HG03457 (cell line): ENCODE data around the gene ELF4.
A peak's percentile ranks its signal among the peaks of the same experiment; 100 is the strongest.
"Not testable (repeated sequence)": the region's sequence is repeated elsewhere in the genome, so short reads cannot be mapped to it uniquely, and the experiment has no call there.

ENCODE experiments used
- ATAC-seq: cut with Tn5 transposase; IDR thresholded peaks from one replicate; pipeline ENCODE4 v1.9.1; 2021; ENCODE audit warnings: moderate number of reproducible peaks; ENCODE audit not compliant: unreplicated experiment

ELF4 gene

GRCh38 chrX:130115119-130115885 is 5.0 kb upstream of the ELF4 start:
- not testable (repeated sequence) for ATAC-seq

- ATAC-seq: no peak
These were observed 3.9 kb upstream of the ELF4 start for GRCh38 chrX:130114141-130114588.

GRCh38 chrX:130111220-130112154 is 1.2 kb upstream of the ELF4 start:
- no peak for ATAC-seq

DNA sequence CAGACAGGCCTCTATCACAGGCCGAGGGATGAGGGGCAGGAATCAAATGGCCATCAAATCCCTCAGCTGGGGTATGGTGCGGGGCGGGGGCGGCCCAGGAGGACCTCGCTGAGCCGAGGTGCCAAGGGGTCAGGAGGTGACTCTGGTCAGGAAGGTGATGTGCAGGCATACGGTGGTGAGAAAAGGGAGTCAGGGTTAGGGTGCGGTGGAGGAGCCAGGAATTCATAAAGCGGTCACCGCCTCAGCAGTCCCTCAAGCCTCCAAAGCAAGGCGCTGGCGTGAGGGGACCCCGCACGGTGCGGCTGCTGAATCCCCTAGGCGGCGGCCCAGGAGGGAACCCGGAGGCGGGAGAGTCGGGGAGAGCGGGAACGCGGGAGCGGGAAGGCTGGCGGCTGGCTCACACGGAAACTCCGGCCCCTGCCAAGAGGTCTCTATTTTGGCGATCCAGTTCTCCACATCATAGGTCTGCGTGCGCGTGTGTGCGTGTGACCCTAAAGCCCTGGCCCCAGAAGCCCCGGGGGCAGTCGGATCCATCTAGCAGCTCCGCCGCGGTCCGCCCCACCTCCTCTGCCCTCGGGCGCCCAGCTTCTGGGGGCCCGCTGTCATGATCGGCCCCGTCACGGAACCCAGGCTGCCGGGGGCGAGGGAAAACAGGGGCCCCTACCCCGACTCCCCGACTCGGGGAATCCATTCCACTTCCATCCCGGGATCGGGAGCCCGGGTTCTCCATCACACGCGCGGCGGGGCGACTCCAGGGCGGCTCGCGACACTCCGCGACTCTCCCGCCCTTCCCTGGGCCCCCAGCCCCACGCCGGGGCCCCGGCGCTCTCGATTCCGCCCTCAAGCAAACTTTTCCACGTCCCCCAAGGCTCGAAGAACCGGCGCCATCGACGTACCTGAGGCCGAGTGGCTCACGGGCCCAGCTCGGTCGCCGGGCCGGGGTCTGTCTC is 593 bp downstream of the ELF4 start:
- no peak for ATAC-seq

DNA sequence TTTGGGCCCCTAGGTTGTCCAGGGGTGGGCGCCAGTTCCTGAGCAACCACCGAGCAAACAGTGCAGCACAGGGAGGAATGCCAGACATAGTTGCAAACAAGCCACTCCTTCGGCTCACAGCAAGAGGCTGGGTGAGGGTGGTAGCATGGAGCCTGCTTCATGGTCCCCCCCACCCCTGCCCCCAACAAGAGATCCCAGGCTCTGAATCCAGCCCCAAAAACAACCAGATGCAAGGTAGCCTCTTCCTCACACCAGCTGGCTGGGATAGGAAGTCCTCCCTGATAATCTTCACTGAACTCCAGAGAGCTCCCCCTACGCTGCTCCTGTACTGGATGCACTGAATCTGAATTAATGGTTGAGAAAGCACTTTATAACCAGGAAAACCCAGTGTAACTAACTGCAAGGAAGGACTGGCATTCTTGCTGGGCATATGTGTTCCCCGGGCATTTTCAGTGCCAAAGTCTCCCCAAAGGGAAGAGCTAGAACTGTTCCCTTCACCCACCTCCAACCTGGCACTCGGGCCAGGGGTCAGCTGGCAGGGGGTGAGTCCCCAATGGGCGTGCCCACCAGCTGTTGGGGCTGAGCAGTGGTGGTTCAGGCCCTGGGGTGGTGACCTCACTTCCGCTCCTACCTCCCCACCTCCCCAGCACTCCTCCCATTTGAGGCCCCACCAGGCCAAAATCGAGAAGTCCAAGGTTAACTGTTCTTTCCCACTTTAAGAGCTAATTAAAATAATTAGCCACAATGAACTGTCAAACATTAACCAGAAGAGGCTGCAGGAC is 1.5 kb downstream of the ELF4 start:
- ATAC-seq: peak; percentile 58

DNA sequence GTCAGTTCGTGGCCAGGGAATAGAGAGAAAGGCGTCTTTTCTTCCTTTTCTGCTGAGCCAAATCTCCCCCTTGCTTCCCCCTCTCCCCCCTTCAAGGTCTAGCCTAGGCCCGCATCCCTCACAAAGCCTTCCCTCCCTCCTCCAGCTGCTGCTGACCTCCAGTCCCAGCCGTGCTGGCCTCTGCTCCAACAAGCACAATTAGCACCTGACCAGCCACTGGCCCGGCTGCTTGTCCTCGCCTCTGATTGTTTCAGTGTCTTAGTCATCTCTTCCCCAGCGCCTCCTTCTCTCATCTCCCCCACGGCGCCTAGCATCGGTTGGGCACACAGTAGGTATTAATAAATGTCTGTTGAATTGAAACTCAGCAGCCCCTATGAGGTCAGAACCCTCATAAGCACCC is 4.2 kb downstream of the ELF4 start:
- no peak for ATAC-seq

DNA sequence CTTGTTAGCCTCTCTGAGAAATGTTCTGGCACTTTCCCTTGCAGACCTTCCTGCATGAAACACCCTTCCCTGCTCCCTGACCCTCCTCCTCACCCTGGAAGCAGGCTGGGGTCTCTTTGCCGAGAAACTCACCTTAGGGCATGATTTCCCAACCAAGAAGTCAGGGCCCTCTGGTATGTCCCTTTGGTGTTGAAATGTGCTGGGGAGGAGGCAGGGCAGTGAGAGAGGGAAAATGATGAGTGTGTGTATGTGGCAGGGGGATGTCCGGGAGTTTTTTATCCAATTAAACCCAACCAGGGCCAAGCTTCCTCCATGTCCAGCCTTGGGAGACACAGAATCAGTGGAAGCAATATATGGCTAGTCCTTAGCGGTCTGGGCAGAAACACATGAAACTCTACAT is 5.1 kb downstream of the ELF4 start:
- ATAC-seq: no peak

- no peak for ATAC-seq
These were observed 6.7 kb downstream of the ELF4 start for GRCh38 chrX:130103605-130104004.

GRCh38 chrX:130100180-130100579 is 10.1 kb downstream of the ELF4 start:
- ATAC-seq: no peak

- no peak for ATAC-seq
These were observed 12.1 kb downstream of the ELF4 start for GRCh38 chrX:130098210-130098552.

- no peak for ATAC-seq
These were observed 12.6 kb downstream of the ELF4 start for GRCh38 chrX:130097507-130098209.

DNA sequence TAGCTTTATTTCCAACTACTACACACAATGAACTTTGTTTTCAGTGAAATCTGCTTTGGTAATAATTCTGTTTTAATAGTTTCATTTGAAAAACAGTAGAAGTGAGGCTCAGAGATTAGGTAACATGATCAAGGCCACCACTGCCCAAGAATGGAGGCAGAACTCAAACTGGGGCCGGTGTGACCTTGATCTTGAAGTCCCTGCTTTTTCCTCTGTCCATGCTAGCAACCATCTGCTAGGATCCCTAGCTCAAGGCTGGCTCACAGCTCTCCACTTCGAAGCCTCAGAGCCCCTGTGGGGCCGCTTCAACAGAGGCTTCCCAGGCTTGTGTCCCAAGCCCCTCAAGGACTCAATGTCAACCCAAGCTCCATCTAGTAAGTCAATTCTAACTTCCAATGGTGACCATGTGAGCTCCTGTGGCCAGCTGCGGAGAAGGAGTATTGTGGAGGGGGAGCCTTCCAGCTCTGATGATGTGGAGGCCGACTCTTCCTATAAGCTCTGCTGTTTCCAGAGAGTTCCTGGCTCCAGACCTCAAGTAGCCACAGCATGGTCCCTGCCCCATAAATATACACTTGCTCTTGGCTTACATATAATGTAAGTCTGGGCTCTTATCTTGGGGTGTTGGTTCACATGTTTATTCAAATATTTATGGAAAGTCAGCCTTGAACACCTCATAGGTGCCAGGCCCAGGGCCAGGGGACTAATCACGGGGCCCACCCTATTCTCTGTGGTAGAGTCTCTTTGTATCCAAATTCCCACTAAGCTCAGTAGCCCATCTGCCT is 14.9 kb downstream of the ELF4 start:
- no peak for ATAC-seq

GRCh38 chrX:130094696-130095095 is 15.6 kb downstream of the ELF4 start:
- no peak for ATAC-seq

GRCh38 chrX:130093271-130093670 is 17.0 kb downstream of the ELF4 start:
- no peak for ATAC-seq

GRCh38 chrX:130091980-130092522 is 18.2 kb downstream of the ELF4 start:
- ATAC-seq: peak; percentile 99

- no peak for ATAC-seq
These were observed 19.9 kb downstream of the ELF4 start for GRCh38 chrX:130090364-130090763.

DNA sequence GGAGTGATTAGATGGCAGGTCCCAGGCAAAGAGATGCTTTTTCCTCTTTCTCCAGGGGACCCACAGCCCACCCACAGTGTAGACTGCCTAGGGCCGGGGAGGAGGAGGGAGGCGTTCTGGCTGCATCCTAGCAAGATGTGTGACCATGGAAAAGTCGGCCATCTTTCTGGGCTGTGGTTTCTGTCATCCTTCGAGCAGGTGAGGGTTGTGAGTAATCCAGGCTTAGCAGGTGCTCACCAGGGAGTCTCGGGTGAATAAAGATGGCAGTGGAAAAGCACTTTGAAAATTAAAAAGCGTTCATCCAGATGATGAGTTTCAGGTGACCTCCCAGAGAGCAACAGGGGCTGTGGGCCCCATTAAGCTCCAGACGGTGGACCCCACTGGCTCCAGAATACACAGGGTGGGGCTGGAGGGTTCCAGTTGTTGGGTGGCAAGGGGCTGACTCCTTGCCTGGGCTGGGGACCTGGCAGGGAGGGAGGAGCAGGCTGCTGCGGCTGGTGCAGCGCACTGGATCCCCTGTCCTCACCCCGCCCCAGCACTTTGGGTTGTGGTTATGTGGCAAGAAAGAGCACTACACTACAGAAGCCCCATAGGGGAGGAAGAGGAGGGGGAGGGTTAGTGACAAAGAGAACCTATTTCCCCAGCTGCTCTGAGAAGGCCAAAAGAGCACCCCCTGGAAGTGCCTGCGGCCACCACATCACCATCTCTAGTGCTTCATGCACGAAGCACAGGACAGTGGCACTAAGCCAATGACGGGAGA is 23.7 kb downstream of the ELF4 start:
- peak; percentile 46 for ATAC-seq
